Lung microvascular endothelial cell (primary cell): Measurements from ENCODE around the gene NETO2. TPM values are rescaled to one million over a fixed set of nuclear protein-coding genes. Genes with fewer than 3 reads are reported as not detected.
"Not testable (repeated sequence)": the region's sequence is repeated elsewhere in the genome, so short reads cannot be mapped to it uniquely, and the experiment has no call there.

Experiments
- DNase-seq, 2 donors: peaks; one replicate each; pipeline versions ENCODE4 v3.0.0 to v3.0.0-alpha.2; 2010; ENCODE audit warnings: low read depth in 2 of 2
- total RNA-seq: library from RNA; depleted of rRNA; stranded (reverse); fragments of >200 nt; gene quantifications from 2 replicates; pipeline ENCODE4 v1.2.1, GENCODE V29; 2014

The NETO2 gene
- 10.5 and 14.8 TPM in 2 replicates for total RNA-seq

- peak; percentile 68 to 75 for DNase-seq
Measured at GRCh38 chr16:47143677-47144558, at the start of gene NETO2. Gene NETO2 (minus strand): TSS chr16:47143945. CDS start chr16:47143612, 333 bp downstream.

- no peak for DNase-seq
Measured at GRCh38 chr16:47182318-47182717, 38.6 kb upstream of the NETO2 start.

GRCh38 chr16:47181066-47181465, 37.3 kb upstream of the NETO2 start:
- DNase-seq, result not testable (repeated sequence)

- no peak for DNase-seq
Measured at GRCh38 chr16:47180073-47180472, 36.3 kb upstream of the NETO2 start.

- DNase-seq, result no peak
Measured at GRCh38 chr16:47175152-47175551, 31.4 kb upstream of the NETO2 start.

GRCh38 chr16:47162670-47163420, 19.1 kb upstream of the NETO2 start:
- no peak for DNase-seq

GRCh38 chr16:47161464-47161863, 17.7 kb upstream of the NETO2 start:
- DNase-seq, result no peak

- DNase-seq, result no peak
Measured at GRCh38 chr16:47160422-47160821, 16.7 kb upstream of the NETO2 start.

GRCh38 chr16:47158992-47159391, 15.2 kb upstream of the NETO2 start:
- DNase-seq, result no peak

- DNase-seq, result no peak
Measured at GRCh38 chr16:47156680-47157215, 13.0 kb upstream of the NETO2 start.

- not testable (repeated sequence) for DNase-seq
Measured at GRCh38 chr16:47152501-47152900, 8.8 kb upstream of the NETO2 start.

- no peak for DNase-seq
Measured at GRCh38 chr16:47150067-47150466, 6.3 kb upstream of the NETO2 start.

- DNase-seq, result no peak
Measured at GRCh38 chr16:47144559-47144877, 773 bp upstream of the NETO2 start.

- DNase-seq, result peak; percentile 79 to 85
Measured at GRCh38 chr16:47142821-47143676, 696 bp downstream of the NETO2 start.

GRCh38 chr16:47142486-47142820, 1.3 kb downstream of the NETO2 start:
- DNase-seq, result peak; percentile 37 to 62

GRCh38 chr16:47141773-47142485, 1.8 kb downstream of the NETO2 start:
- peak; percentile 87 to 94 for DNase-seq

GRCh38 chr16:47140686-47141085, 3.1 kb downstream of the NETO2 start:
- DNase-seq, result no peak

GRCh38 chr16:47139561-47140185, 4.1 kb downstream of the NETO2 start:
- DNase-seq, result peak in 1 of 2 donors; percentile 28

- DNase-seq, result peak in 1 of 2 donors; percentile 9
Measured at GRCh38 chr16:47137925-47138324, 5.8 kb downstream of the NETO2 start.

GRCh38 chr16:47136099-47136842, 7.5 kb downstream of the NETO2 start:
- DNase-seq, result peak; percentile 90 to 92
